LNCAP (cell line): Measurements from ENCODE around the gene CATSPER1.

Source experiments
- CTCF ChIP-seq: fragments of 450-650 bp; IDR thresholded peaks from 2 replicates; pipeline ENCODE4 v1.5.1; 2017; ENCODE audit warnings: mild to moderate bottlenecking

CATSPER1 gene

GRCh38 chr11:65981972-65982823, 44.1 kb downstream of the CATSPER1 start:
- no peak for TF ChIP-seq CTCF

GRCh38 chr11:65981101-65981740, 45.1 kb downstream of the CATSPER1 start:
- no peak for TF ChIP-seq CTCF

- no peak for TF ChIP-seq CTCF
Measured at GRCh38 chr11:65979261-65979759, 47.0 kb downstream of the CATSPER1 start.

- no peak for TF ChIP-seq CTCF
Measured at GRCh38 chr11:65978391-65979238, 47.7 kb downstream of the CATSPER1 start.

- TF ChIP-seq CTCF = no peak
Measured at GRCh38 chr11:65977621-65978390, 48.5 kb downstream of the CATSPER1 start.

GRCh38 chr11:65976216-65977176, 49.8 kb downstream of the CATSPER1 start:
- no peak for TF ChIP-seq CTCF
